ENCODE results near the gene FAM83C.
"Not testable (repeated sequence)": the region's sequence is repeated elsewhere in the genome, so short reads cannot be mapped to it uniquely, and the experiment has no call there.

Gene FAM83C

DNA sequence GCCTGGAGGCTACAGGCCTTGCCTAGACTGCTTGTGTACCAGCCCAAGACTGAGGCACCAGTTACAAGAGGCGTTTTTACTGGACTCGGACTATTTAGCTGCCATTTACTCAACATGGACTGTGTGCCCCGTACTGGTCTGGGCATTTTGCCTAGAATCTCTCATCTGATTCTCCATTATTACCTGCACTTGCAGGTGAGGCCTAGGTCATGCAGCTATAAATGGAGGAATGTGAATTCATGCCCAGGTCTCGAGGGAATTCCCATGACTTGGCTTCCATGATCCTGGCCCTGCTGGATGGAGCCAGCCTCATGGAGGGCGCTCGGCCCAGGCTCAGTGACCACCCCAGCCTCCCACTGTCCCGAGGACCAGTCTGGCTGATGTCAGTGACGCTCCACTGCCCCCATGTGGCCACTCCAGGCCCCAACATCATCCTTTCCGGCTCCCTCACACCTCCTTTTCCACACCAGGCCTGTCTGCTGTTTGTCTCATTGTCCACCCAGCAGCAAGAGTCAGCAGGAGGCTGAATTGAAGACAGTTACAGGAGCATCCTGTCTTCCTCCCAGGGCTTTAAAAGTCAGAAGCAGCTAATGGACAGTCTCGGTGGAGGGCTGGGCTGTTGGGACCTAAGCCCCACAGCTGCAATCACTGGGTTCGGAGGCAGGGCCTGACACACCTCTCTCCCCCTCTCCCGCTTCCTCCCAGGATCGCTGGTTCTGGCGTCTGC lies 23.0 kb downstream of the FAM83C start:
- no peak for DNase-seq (ENCODE audit: extremely low read depth in 1 of 2, low read depth in 1 of 2)

DNA sequence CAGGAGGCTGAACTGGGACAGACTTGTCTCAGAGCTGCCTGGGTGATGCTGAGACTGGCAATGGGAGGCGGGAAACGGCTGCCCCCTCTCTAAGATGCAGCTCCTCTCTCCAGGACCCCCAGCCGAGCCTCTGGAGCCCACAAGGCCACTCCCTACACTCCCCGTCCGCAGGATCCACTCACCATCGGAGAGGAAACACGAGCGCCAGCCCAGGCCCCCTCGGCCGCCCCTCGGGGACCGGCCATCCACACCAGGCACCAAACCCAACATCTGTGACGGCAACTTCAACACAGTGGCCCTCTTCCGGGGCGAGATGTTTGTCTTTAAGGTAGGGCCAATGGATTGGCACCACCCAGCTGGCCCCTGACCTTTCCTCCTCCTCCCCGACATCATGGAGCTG lies 25.1 kb downstream of the FAM83C start:
- DNase-seq (ENCODE audit: extremely low read depth in 1 of 2, low read depth in 1 of 2) = no peak

DNA sequence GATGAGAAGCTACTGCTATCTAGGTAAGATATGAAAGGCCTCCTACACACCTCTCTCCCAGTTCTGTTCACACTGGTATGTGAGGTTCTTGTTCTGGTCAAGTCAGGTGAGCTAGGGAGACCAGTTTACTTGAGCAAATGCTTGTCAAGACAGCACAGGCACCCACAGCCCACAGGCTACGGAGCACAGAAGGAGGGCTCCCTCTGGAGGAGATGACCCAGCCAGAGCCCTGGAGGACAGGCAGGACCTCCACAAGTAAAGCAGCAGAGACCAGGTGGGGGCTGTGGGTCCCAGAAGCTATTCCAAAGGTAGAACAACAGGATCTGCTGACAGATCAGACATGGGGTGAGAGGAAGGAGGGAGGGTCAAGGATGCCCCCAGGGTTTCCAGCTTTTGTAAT lies 27.5 kb downstream of the FAM83C start:
- no peak for DNase-seq (ENCODE audit: extremely low read depth in 1 of 2, low read depth in 1 of 2)

DNA sequence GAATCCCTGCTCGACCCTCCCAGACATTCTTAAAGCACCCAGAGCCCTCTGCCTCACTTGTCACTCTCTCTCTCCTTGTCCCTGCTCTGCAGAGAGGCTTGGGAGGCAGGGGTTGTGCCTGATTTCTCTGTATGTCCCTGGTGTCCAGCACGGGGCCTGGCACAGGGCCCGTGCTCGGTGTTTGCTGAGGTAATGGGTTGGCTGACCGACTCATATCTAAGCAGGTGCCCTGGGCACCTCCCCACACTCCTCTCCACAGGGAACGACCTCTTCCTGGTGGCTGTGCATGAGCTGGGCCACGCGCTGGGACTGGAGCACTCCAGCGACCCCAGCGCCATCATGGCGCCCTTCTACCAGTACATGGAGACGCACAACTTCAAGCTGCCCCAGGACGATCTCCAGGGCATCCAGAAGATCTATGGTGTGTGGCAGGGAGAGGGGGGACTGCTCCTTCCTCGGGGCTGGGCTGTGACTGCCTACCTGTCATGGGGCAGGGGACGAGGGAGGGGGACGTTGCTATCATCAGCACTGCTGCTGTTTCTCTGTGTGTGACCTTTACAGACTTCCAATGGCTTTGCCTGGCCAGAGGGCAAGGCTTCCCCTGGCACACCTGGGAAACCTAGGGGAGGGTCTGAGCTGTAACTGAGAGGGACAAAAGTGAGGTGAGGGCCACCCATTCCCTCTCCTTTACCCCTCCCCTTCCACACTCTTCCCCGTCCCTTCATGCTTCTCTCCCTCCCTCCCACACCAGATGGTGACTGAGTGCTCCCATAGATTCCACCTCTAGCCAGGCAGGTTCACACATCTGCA lies 28.5 kb downstream of the FAM83C start:
- no peak for DNase-seq (ENCODE audit: extremely low read depth in 1 of 2, low read depth in 1 of 2)

- DNase-seq (ENCODE audit: extremely low read depth in 1 of 2, low read depth in 1 of 2) = not testable (repeated sequence)
Observed at GRCh38 chr20:35262731-35263531, 29.3 kb downstream of the FAM83C start.

GRCh38 chr20:35262321-35262720 lies 29.9 kb downstream of the FAM83C start:
- not testable (repeated sequence) for DNase-seq (ENCODE audit: extremely low read depth in 1 of 2, low read depth in 1 of 2)

GRCh38 chr20:35260426-35260825 lies 31.8 kb downstream of the FAM83C start:
- no peak for DNase-seq (ENCODE audit: extremely low read depth in 1 of 2, low read depth in 1 of 2)

GRCh38 chr20:35257175-35257909 lies 34.9 kb downstream of the FAM83C start:
- no peak for DNase-seq (ENCODE audit: extremely low read depth in 1 of 2, low read depth in 1 of 2)

DNA sequence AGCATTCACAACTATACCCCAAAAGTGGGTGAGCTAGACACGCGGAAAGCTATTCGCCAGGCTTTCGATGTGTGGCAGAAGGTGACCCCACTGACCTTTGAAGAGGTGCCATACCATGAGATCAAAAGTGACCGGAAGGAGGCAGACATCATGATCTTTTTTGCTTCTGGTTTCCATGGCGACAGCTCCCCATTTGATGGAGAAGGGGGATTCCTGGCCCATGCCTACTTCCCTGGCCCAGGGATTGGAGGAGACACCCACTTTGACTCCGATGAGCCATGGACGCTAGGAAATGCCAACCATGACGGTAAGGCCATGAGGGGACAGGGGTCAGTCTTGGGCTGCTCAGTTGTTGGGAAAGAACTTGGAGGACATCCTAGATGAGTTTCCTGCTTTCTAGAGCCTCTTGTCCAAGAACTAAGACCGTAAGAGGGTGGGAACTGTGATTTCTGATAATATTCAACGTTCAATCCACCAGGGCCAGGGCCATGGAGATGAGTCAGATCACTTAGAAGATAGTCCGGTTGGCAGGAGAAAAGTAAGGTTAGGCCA lies 37.7 kb downstream of the FAM83C start:
- DNase-seq (ENCODE audit: extremely low read depth in 1 of 2, low read depth in 1 of 2) = no peak

DNA sequence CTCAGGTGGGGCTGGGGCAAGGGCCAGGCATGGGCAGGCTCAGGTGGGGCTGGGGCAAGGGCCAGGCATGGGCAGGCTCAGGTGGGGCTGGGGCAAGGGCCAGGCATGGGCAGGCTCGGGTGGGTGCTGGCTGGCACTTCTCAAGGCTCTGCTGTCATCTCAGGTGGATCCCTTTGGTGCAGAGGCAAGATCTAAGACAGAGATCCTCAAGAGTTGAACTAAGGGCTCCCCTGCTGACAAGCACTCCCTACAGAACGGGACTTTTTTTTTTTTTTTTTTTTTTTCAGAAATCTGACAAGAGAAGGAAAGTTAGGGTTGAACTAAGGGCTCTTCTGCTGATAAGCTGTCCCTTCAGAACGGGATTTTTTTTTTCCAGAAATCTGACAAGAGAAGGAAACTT lies 39.2 kb downstream of the FAM83C start:
- DNase-seq (ENCODE audit: extremely low read depth in 1 of 2, low read depth in 1 of 2) = no peak

DNA sequence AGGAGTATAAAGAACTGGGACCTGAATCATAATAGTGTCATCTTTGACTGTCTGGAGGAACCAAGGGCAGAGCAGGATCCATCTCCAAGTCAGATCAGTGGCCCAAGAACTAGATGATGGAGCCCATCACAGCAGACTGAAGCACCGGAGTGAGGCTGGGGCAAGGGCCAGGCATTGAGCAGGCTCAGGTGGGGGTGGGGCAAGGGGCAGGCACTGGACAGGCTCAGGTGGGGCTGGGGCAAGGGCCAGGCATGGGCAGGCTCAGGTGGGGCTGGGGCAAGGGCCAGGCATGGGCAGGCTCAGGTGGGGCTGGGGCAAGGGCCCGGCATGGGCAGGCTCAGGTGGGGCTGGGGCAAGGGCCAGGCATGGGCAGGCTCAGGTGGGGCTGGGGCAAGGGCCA lies 39.6 kb downstream of the FAM83C start:
- DNase-seq (ENCODE audit: extremely low read depth in 1 of 2, low read depth in 1 of 2) = not testable (repeated sequence)

GRCh38 chr20:35252037-35252461 lies 40.2 kb downstream of the FAM83C start:
- DNase-seq (ENCODE audit: extremely low read depth in 1 of 2, low read depth in 1 of 2) = no peak

DNA sequence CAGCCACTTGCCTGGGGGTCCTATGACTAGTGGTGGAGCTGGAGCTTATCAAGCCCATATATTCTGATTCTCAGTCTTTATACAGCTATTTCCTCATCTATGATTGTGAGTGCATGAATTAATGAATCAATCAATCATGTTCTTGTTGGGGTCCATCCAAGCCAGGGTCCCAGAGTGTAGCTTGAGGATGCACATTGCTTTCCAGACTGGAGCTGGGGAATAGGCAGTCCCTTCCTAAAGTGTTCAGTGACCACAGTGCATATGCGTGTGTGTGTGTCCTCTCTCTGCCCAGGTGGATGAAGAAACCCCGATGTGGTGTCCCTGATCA lies 40.6 kb downstream of the FAM83C start:
- no peak for DNase-seq (ENCODE audit: extremely low read depth in 1 of 2, low read depth in 1 of 2)

DNA sequence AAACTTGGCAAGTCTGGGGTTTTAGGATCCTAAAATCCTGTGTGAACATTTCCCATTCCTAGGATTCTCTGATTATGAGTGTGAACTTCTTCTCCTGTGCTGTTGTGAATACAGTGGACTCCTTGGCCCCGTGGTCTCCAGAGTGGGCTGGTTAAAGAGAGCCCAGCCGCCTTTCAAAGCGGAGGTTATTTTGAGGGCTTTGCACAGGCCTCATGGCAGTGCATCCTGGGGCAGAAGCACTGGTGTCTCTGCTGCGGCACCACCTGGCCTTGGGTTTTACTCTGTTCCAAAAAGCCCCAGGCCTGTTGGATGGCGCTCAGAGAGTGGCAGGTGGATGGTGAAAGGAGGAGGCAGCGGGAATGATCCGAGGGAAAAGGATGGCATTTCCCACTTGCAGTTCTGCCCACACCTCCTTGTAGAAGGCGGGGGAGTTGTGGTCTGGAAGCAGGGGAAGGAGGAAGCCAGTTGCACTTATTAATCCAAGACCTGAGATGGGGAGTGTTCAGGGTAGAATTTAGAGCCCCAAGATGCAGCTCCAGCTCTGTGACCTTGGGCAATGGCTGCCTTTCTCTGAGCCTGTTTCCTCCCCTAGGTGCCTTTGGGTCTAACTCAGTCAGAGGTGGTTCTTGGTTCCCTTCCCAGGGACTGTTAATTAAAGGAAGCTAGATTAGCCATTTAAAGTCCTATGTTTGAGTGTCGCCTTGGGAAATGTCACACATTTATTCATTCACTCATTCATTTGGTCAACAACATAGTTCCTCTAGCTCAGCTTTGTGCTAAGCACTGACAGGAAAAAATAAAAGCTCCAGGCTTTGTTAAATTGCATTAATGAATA lies 43.4 kb downstream of the FAM83C start:
- no peak for DNase-seq (ENCODE audit: extremely low read depth in 1 of 2, low read depth in 1 of 2)

DNA sequence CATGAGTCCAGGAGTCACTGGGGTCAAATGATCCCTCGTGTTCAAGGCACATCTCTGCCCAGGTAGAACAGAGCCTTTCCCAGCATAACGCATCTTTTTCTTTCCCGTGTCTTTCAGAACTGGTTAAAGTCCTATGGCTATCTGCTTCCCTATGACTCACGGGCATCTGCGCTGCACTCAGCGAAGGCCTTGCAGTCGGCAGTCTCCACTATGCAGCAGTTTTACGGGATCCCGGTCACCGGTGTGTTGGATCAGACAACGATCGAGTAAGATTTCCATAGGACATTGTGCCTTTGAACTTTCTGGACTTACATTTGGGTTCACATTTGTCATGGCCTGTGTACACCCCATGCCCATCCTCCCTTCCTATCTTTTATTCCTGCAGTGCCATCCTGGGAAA lies 45.5 kb downstream of the FAM83C start:
- no peak for DNase-seq (ENCODE audit: extremely low read depth in 1 of 2, low read depth in 1 of 2)

- no peak for DNase-seq (ENCODE audit: extremely low read depth in 1 of 2, low read depth in 1 of 2)
Observed at GRCh38 chr20:35243986-35244385, 48.2 kb downstream of the FAM83C start.

GRCh38 chr20:35243317-35243716 lies 48.9 kb downstream of the FAM83C start:
- no peak for DNase-seq (ENCODE audit: extremely low read depth in 1 of 2, low read depth in 1 of 2)

GRCh38 chr20:35240811-35241293 lies 51.4 kb downstream of the FAM83C start:
- no peak for DNase-seq (ENCODE audit: extremely low read depth in 1 of 2, low read depth in 1 of 2)

DNA sequence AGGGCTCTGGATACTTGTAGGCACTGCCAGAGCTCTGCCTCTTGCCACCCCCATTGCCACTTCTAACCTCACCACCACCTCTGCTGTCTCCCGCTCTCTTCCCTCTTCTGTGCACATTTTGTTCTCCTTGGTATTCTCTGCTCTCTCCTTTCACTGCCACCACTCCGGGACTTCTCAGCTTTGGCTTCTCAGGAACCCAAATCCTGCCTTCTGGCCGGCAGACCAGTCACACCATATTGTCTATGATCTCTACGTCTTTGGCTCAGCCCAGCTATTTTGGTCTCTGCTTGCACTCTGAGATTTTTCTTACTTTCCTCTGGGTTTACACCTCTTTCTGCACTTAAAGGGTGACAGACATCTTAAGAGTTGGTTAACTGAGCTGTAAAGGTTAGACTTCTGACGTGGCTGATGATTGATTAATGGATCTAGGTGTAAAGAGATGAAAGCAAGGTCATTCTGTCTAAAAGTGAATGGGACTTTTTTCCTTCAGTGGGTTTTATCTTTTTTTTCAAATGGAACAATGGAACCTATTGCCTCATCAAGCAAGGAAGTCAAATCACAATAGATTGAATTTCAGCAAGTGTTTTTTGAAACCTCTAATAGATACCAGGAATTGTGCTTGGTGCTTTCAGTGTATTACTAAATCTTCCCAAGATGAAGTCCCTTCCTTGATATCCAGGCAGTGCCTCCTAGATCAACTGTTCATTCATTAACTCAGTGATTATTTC lies 52.0 kb downstream of the FAM83C start:
- DNase-seq (ENCODE audit: extremely low read depth in 1 of 2, low read depth in 1 of 2) = no peak

Measured in activated CD8-positive, alpha-beta memory T cell treated with anti-CD3 and anti-CD28 coated beads for 1 hour (primary cell).